ENCODE measurements around the gene DNMT3B.

GRCh38 chr20:32792316-32792715, 30.1 kb downstream of the DNMT3B start:
- TF ChIP-seq CTCF (IDR thresholded peaks at IDR 0.05) (no peak), POLR2A (IDR thresholded peaks at IDR 0.05) (no peak)
